Erythroblast (primary cell): ENCODE data around the gene DOCK2.

Experiments
- GATA1 ChIP-seq: IDR thresholded peaks from 2 replicates; pipeline ENCODE4 v1.6.1; 2011; ENCODE audit warnings: low read depth, mild to moderate bottlenecking, control low read depth, low read length, moderate library complexity
- POLR2A ChIP-seq: IDR thresholded peaks from 2 replicates; pipeline ENCODE4 v1.6.1; 2011; ENCODE audit warnings: mild to moderate bottlenecking, low read length

- no peak for TF ChIP-seq POLR2A
- no peak for TF ChIP-seq GATA1
Measured at GRCh38 chr5:169764018-169764378, 126.9 kb downstream of the DOCK2 start.
